Karpas-422 (cell line): ENCODE results near the gene CEPT1. TPM values are rescaled to one million over a fixed set of nuclear protein-coding genes. Genes with fewer than 3 reads are reported as not detected.

ENCODE experiments used
- DNase-seq: peaks from one replicate; pipeline ENCODE4 v3.0.0-alpha.2; 2015
- H2AFZ ChIP-seq: fragments of 200-600 bp; sonication (generic); 2 replicates; pipeline ENCODE4 v1.6.1; 2014; ENCODE audit warnings: antibody characterized with exemption, low read length, mixed read lengths
- H3K27ac ChIP-seq: fragments of 200-600 bp; sonication (generic); 2 replicates; pipeline ENCODE4 v1.5.1; 2014; ENCODE audit warnings: mild to moderate bottlenecking, low read length, moderate library complexity
- H3K27me3 ChIP-seq: fragments of 200-600 bp; sonication (generic); 2 replicates; pipeline ENCODE4 v1.6.1; 2014; ENCODE audit warnings: low read length, mixed read lengths
- H3K36me3 ChIP-seq: fragments of 200-600 bp; sonication (generic); 2 replicates; pipeline ENCODE4 v1.6.1; 2014; ENCODE audit warnings: low read length, mixed read lengths; ENCODE audit not compliant: insufficient read depth
- H3K4me1 ChIP-seq: fragments of 200-600 bp; sonication (generic); 2 replicates; pipeline ENCODE4 v1.6.1; 2014; ENCODE audit warnings: mild to moderate bottlenecking, low read length, mixed read lengths
- H3K4me2 ChIP-seq: fragments of 200-600 bp; sonication (generic); 2 replicates; pipeline ENCODE4 v1.6.1; 2014; ENCODE audit warnings: low read length, low read depth, mild to moderate bottlenecking; ENCODE audit not compliant: poor library complexity, severe bottlenecking
- H3K4me3 ChIP-seq: fragments of 200-600 bp; sonication (generic); 2 replicates; pipeline ENCODE4 v1.5.1; 2014; ENCODE audit warnings: mild to moderate bottlenecking, antibody characterized with exemption, low read length, mixed read lengths
- H3K79me2 ChIP-seq: fragments of 200-600 bp; sonication (generic); 2 replicates; pipeline ENCODE4 v1.6.1; 2014; ENCODE audit warnings: mild to moderate bottlenecking, low read length, mixed read lengths
- H3K9ac ChIP-seq: fragments of 200-600 bp; sonication (generic); 2 replicates; pipeline ENCODE4 v1.6.0; 2014; ENCODE audit warnings: low read length
- H3K9me2 ChIP-seq: fragments of 200-600 bp; sonication (generic), shearing (Covaris generic); replicated peaks from 2 replicates; pipeline ENCODE4 v1.6.0; 2014; ENCODE audit warnings: mild to moderate bottlenecking, low read length, moderate library complexity; ENCODE audit not compliant: insufficient read depth
- H3K9me3 ChIP-seq: fragments of 300-700, 200-600 bp; sonication (generic); 2 replicates; pipeline ENCODE4 v1.6.1; 2014; ENCODE audit warnings: low read length, mixed read lengths
- H4K20me1 ChIP-seq: fragments of 200-600 bp; sonication (generic); 2 replicates; pipeline ENCODE4 v1.6.1; 2014; ENCODE audit warnings: mild to moderate bottlenecking, antibody characterized with exemption, low read length, low read depth; ENCODE audit not compliant: insufficient read depth
- total RNA-seq: library from RNA; depleted of rRNA; stranded (reverse); fragments of >200 nt; shearing (Covaris generic); gene quantifications from 2 replicates; pipeline ENCODE4 v1.2.3, GENCODE V29; 2014; ENCODE audit warnings: low replicate concordance

CEPT1 gene
- total RNA-seq, 1 experiment from 2014 or later: 136 TPM

GRCh38 chr1:111175349-111175748 is 35.3 kb downstream of the CEPT1 start:
- no peak overlapping the region for H3K4me2 ChIP-seq
- no peaks in the 10 kb centered on the region for H3K9me2 ChIP-seq
- H3K4me3 ChIP-seq: no peak overlapping the region
- peaks cover 66% of the 10 kb centered on the region for H3K79me2 ChIP-seq
- no peak overlapping the region for H2AFZ ChIP-seq
- no peak overlapping the region for H3K27ac ChIP-seq
- peaks cover 55% of the 10 kb centered on the region for H3K4me1 ChIP-seq
- H3K36me3 ChIP-seq: peaks cover 75% of the 10 kb centered on the region
- H3K27me3 ChIP-seq: no peaks in the 10 kb centered on the region
- no peaks in the 10 kb centered on the region for H4K20me1 ChIP-seq
- DNase-seq: no peak
- H3K9me3 ChIP-seq: no peaks in the 10 kb centered on the region
- no peak overlapping the region for H3K9ac ChIP-seq

GRCh38 chr1:111176678-111177077 is 36.7 kb downstream of the CEPT1 start:
- Histone ChIP-seq H3K9ac (no peak overlapping the region), H3K4me1 (peaks cover 49% of the 10 kb centered on the region), H4K20me1 (no peaks in the 10 kb centered on the region), H3K4me2 (peak overlapping the region; percentile 14), H3K36me3 (peaks cover 74% of the 10 kb centered on the region), H3K79me2 (peaks cover 57% of the 10 kb centered on the region), H2AFZ (no peak overlapping the region), H3K4me3 (no peak overlapping the region), H3K9me3 (no peaks in the 10 kb centered on the region), H3K9me2 (no peaks in the 10 kb centered on the region), H3K27me3 (no peaks in the 10 kb centered on the region), H3K27ac (peak overlapping the region; percentile 39; the same call in 1 of the 2 replicates)
- no peak for DNase-seq

GRCh38 chr1:111179968-111180533 is 40.0 kb downstream of the CEPT1 start:
- Histone ChIP-seq H3K36me3 (peaks cover 70% of the 10 kb centered on the region), H3K4me1 (peaks cover 19% of the 10 kb centered on the region), H4K20me1 (no peaks in the 10 kb centered on the region), H3K4me3 (no peak overlapping the region), H3K9ac (no peak overlapping the region), H3K9me3 (no peaks in the 10 kb centered on the region), H2AFZ (no peak overlapping the region), H3K4me2 (no peak overlapping the region), H3K27me3 (no peaks in the 10 kb centered on the region), H3K79me2 (peaks cover 27% of the 10 kb centered on the region), H3K9me2 (no peaks in the 10 kb centered on the region), H3K27ac (peak overlapping the region; percentile 22; the same call in 1 of the 2 replicates)
- DNase-seq: no peak

GRCh38 chr1:111182052-111182451 is 42.0 kb downstream of the CEPT1 start:
- peaks cover 73% of the 10 kb centered on the region for H3K36me3 ChIP-seq

GRCh38 chr1:111183308-111184069 is 43.5 kb downstream of the CEPT1 start:
- Histone ChIP-seq H3K9me3 (no peaks in the 10 kb centered on the region), H3K4me1 (no peaks in the 10 kb centered on the region), H3K9ac (no peak overlapping the region), H3K27me3 (no peaks in the 10 kb centered on the region), H3K36me3 (peaks cover 77% of the 10 kb centered on the region), H3K4me3 (no peak overlapping the region), H2AFZ (no peak overlapping the region), H3K27ac (peak overlapping the region; percentile 15; the same call in 1 of the 2 replicates), H4K20me1 (no peaks in the 10 kb centered on the region), H3K4me2 (no peak overlapping the region), H3K79me2 (peaks cover 9% of the 10 kb centered on the region), H3K9me2 (no peaks in the 10 kb centered on the region)
- DNase-seq: no peak

More at GRCh38 chr1:111182052-111182451, 42.0 kb downstream of the CEPT1 start:
- no peak overlapping the region for H3K4me2 ChIP-seq
- H2AFZ ChIP-seq: no peak overlapping the region
- no peaks in the 10 kb centered on the region for H3K27me3 ChIP-seq
- no peaks in the 10 kb centered on the region for H4K20me1 ChIP-seq
- no peak overlapping the region for H3K9ac ChIP-seq
- H3K79me2 ChIP-seq: peaks cover 12% of the 10 kb centered on the region
- H3K4me3 ChIP-seq: no peak overlapping the region
- H3K9me3 ChIP-seq: no peaks in the 10 kb centered on the region
- no peak for DNase-seq
- peaks cover 2% of the 10 kb centered on the region for H3K4me1 ChIP-seq
- no peaks in the 10 kb centered on the region for H3K9me2 ChIP-seq
- no peak overlapping the region for H3K27ac ChIP-seq

- Histone ChIP-seq H3K36me3 (peaks cover 72% of the 10 kb centered on the region), H3K4me3 (no peak overlapping the region), H3K9ac (no peak overlapping the region), H3K27me3 (no peaks in the 10 kb centered on the region), H3K4me2 (no peak overlapping the region), H3K4me1 (no peaks in the 10 kb centered on the region), H2AFZ (no peak overlapping the region), H3K27ac (no peak overlapping the region), H3K9me3 (no peaks in the 10 kb centered on the region), H3K79me2 (peaks cover 5% of the 10 kb centered on the region), H3K9me2 (no peaks in the 10 kb centered on the region), H4K20me1 (no peaks in the 10 kb centered on the region)
- no peak for DNase-seq
These were observed 44.6 kb downstream of the CEPT1 start for GRCh38 chr1:111184663-111185062.

- Histone ChIP-seq H3K9me2 (no peaks in the 10 kb centered on the region), H4K20me1 (no peaks in the 10 kb centered on the region), H3K9ac (no peak overlapping the region), H3K4me3 (no peak overlapping the region), H3K36me3 (peaks cover 41% of the 10 kb centered on the region), H3K9me3 (no peaks in the 10 kb centered on the region), H3K4me1 (peaks cover 6% of the 10 kb centered on the region), H3K27me3 (no peaks in the 10 kb centered on the region), H2AFZ (no peak overlapping the region), H3K4me2 (no peak overlapping the region), H3K27ac (no peak overlapping the region), H3K79me2 (no peaks in the 10 kb centered on the region)
- no peak for DNase-seq
These were observed 51.0 kb downstream of the CEPT1 start for GRCh38 chr1:111190931-111191451.

- no peaks in the 10 kb centered on the region for H3K9me2 ChIP-seq
- H4K20me1 ChIP-seq: no peaks in the 10 kb centered on the region
- H3K79me2 ChIP-seq: no peaks in the 10 kb centered on the region
- no peaks in the 10 kb centered on the region for H3K27me3 ChIP-seq
- no peak overlapping the region for H3K4me2 ChIP-seq
- H3K9me3 ChIP-seq: no peaks in the 10 kb centered on the region
- peaks cover 9% of the 10 kb centered on the region for H3K4me1 ChIP-seq
- H3K9ac ChIP-seq: no peak overlapping the region
- no peak overlapping the region for H3K27ac ChIP-seq
- no peak for DNase-seq
- H2AFZ ChIP-seq: no peak overlapping the region
- H3K36me3 ChIP-seq: peaks cover 39% of the 10 kb centered on the region
- H3K4me3 ChIP-seq: no peak overlapping the region
These were observed 51.5 kb downstream of the CEPT1 start for GRCh38 chr1:111191496-111191895.
